ENCODE results near the gene STIM1.

STIM1 gene

DNA sequence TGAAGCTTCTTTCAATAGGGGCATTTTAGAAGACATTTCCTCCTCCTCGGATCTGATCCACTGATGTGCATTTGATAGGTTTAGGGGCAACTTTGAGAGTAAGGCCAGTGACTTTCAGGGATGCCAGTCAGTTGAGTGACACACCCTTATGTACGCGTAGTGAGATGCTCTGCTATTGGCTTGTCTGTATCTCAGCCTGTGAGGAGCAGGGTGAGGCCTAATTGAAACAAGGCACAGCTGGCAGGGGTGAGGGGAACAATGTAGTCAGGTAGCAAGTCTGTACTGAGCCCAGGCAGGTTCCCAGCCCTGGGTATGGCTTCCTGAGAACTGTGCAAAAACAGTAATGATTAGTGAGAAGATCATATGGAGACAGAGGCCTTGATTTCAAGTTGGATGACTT is 61.5 kb downstream of the STIM1 start:
- DNase-seq (ENCODE audit: low read depth in 2 of 2) = no peak

- DNase-seq (ENCODE audit: low read depth in 2 of 2) = peak; percentile 61 to 65
Observed at GRCh38 chr11:3920148-3920852, 64.8 kb downstream of the STIM1 start.

DNA sequence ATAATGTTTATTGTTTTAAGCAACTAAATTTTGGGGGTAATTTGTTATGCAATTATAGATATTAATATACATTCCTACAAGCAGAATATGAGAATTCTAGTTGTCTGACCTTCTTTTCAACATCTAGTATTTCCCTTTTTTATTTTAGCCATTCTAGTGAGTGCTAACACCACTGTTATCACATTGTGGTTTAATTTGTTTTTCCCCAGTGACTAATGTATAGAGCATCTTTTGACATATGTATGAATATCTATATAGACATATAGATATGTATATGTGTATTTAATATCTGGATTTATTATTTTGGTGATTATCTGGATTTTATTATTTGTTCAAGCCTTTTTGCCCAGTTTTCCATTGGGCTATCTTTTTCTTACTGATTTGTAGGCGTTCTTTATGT is 66.6 kb downstream of the STIM1 start:
- DNase-seq (ENCODE audit: low read depth in 2 of 2) = no peak

DNA sequence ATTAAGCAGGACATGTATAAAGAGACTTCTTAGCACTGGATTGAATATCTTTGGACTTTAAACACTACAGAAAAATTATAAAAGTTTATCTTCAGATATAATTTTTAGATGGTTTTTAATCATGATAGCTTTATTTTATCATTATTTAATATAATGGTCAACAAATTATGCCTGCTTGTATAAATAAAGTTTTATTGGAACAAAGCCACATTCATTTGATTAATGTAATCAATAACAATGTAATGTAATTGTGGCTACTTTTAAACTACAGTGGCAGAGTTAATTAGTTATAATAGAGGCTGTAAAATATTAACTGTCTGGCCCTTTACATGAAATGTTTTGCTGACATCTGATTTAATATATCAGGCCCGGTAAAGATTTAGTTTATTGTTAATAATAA is 70.0 kb downstream of the STIM1 start:
- DNase-seq (ENCODE audit: low read depth in 2 of 2) = no peak

DNA sequence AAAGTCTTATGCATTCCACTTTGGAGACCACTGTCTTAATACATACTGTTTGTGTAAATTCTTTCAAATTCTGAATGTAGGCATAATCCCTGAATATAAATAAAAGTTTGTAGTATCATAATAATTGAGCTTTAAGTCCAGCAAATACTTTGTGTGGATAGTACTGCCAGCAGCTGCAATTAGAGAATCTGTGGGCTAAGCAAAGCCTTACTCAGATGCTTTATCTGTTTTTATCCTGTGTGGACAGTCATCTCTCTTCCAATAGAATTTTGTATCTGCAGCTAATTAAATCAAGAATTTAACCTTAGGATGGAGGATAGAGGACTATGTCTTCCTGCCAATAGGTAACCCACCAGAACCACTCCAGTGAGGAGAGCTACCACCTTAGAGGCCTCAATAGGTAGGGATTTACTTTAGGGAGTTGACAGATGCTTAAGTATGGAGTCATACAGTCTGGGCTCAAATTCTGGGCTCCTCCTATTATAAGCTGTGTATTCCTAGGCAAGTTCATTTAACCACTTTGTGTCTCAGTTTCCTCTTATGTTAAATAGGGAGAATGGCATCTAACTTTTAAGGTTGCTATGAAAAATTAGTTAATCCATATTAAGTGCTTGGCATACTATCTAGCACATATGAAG is 71.1 kb downstream of the STIM1 start:
- no peak for DNase-seq (ENCODE audit: low read depth in 2 of 2)

- no peak for DNase-seq (ENCODE audit: low read depth in 2 of 2)
Observed at GRCh38 chr11:3927129-3927796, 71.8 kb downstream of the STIM1 start.

- no peak for DNase-seq (ENCODE audit: low read depth in 2 of 2)
Observed at GRCh38 chr11:3929232-3929631, 73.8 kb downstream of the STIM1 start.

GRCh38 chr11:3929649-3930048 is 74.2 kb downstream of the STIM1 start:
- no peak for DNase-seq (ENCODE audit: low read depth in 2 of 2)

DNA sequence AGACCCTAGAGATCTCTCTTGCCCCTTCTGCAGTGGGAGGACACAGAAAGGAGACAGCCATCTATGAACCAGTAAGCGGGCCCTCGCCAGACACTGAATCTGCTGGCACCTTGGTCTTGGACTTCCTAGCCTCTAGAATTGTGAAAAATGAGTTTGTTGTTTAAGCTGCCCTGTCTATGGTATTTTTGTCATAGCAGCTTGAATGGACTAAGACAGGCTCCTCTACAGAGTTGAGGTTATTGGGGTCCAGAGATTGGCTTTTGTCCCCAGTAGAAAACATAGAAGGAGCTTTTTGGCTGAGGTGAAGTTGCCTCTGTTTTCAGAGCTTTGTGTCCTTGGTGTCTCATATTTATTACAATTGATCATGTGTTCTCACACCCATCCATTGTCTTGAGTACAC is 77.2 kb downstream of the STIM1 start:
- no peak for DNase-seq (ENCODE audit: low read depth in 2 of 2)

DNA sequence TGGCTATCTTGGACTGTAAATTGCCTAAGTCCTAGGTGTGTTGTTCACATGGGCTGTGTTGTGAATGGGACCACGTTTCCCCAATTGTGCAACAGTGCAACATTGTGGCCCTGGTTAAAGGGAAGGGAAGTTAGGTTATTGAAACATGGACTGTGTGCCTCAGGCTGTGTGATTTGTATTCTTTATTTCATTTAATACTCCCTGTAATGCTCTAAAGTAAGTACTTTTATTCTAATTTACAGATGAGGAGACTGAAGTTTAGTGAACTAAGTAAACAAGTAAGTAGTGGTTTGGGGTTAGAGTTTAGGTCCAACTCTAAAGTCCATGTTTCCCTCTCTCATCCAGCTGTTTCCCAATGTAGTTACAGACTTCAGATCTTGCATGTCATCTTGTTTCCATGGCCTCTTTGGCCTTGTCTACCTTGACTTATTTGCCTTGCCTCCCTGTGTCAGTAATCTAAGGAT is 77.7 kb downstream of the STIM1 start:
- DNase-seq (ENCODE audit: low read depth in 2 of 2) = no peak

GRCh38 chr11:3934658-3935057 is 79.2 kb downstream of the STIM1 start:
- DNase-seq (ENCODE audit: low read depth in 2 of 2) = no peak

GRCh38 chr11:3936517-3936916 is 81.1 kb downstream of the STIM1 start:
- DNase-seq (ENCODE audit: low read depth in 2 of 2) = no peak

- no peak for DNase-seq (ENCODE audit: low read depth in 2 of 2)
Observed at GRCh38 chr11:3939211-3939610, 83.7 kb downstream of the STIM1 start.

- no peak for DNase-seq (ENCODE audit: low read depth in 2 of 2)
Observed at GRCh38 chr11:3939651-3940190, 84.3 kb downstream of the STIM1 start.

DNA sequence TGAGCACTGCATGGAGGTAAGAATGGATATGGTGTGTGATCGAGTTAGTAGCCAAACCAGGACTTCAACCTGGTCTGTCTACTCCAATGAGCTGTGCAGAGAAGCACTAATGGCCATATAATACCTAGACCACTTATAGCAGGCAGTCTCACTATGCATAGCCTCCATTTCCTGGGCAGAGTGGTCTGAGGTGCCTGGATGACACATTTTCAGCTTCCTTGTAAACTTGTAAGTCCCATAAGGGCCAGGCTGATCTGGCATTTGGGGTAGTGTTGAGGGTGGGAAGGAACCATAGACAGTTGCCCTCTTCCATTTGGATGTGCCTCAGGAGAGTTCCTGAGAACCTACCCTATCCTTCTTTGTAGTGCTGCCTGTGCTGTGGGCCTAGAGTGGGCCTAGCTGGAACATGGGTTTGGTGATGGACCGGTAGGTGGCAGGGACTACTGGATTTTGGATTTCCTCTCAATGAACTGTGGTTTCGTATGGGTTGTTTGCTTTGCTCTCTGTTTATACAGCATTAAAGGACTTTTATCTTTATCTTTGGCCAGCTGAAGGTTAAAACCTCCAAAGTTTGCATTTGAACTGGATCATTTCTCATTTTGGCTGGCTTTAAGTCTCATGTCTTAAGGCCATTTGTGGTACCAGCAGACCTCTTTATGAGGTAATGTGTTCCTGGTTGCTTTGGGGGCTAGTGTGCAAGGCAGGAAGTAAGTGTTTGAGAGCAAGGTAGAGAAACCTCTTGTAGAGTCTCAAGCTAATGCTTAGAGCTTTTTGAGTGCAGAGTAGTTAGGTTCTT is 86.9 kb downstream of the STIM1 start:
- DNase-seq (ENCODE audit: low read depth in 2 of 2) = no peak

DNA sequence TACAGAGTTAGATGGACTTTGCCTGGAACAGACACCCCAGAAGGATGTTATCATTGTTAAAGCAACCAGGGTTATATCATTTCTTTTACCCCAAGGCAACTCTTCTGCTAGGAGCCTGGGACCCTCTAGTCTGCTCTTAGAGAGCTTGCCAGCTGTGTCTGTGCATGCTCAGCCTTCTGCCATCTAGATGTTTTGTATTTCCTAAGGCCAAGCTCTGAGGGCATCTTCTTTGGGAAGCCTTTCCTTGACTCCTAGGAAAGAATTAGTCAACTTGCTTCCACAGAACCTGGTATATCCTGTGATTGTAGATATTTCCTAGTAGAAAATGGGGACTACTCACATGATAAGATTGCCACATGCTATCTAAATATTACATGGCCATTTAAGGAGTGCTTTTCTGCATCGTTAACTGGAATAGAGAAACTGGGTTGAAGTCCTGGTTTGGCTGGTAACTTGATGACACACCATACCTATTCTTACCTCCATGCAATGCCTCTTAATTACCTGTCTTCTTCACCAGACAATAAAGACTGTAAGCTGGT is 87.6 kb downstream of the STIM1 start:
- no peak for DNase-seq (ENCODE audit: low read depth in 2 of 2)

GRCh38 chr11:3944198-3944597 is 88.7 kb downstream of the STIM1 start:
- DNase-seq (ENCODE audit: low read depth in 2 of 2) = no peak

- no peak for DNase-seq (ENCODE audit: low read depth in 2 of 2)
Observed at GRCh38 chr11:3946455-3947017, 91.1 kb downstream of the STIM1 start.

- peak; percentile 10 to 34 for DNase-seq (ENCODE audit: low read depth in 2 of 2)
Observed at GRCh38 chr11:3947061-3947460, 91.6 kb downstream of the STIM1 start.

- no peak for DNase-seq (ENCODE audit: low read depth in 2 of 2)
Observed at GRCh38 chr11:3949125-3949524, 93.7 kb downstream of the STIM1 start.

GRCh38 chr11:3950996-3951660 is 95.7 kb downstream of the STIM1 start:
- DNase-seq (ENCODE audit: low read depth in 2 of 2) = no peak
